C4-2B (cell line): ENCODE results near the gene MOSMO.

Source experiments
- CTCF ChIP-seq: fragments of 450-650 bp; conservative IDR thresholded peaks from 2 replicates; pipeline ENCODE4 v1.5.1; 2017; ENCODE audit warnings: mild to moderate bottlenecking
- ZFX ChIP-seq: fragments of 450-650 bp; IDR thresholded peaks from 2 replicates; pipeline ENCODE4 v1.6.1; 2017

DNA sequence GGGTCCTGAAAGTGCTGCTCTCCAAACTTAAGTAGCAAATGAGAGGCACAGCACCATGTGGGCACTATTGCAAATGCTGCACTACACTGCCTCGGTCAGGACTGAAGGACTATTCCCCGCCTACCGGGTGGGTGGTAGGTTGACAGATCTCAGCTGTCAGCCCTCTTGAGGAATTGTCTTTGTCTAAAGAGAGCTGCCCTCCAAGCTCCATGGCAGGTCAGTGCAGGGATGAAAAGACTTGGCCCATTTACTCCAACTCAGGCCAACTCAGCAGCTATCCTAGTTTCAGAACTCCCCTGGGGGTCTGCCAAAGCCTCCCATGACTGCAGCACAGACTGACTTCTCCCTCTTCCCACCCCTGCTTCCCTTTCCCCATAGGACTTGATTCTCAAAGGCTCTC lies 3.6 kb upstream of the MOSMO start:
- TF ChIP-seq CTCF (no peak), ZFX (no peak)
